ENCODE data around the gene APOL5. TPM values are rescaled to one million over a fixed set of nuclear protein-coding genes. Genes with fewer than 3 reads are reported as not detected.

Gene APOL5
- total RNA-seq, 1 donor from 2014 or later, result not detected

- no peaks in the 10 kb centered on the region for H3K4me1 ChIP-seq
- no peak for DNase-seq (ENCODE audit: low spot score in 2 of 2)
- no peaks in the 10 kb centered on the region for H3K9me3 ChIP-seq
- intact Hi-C loops (cut with DNase I), result no loop called here
- H3K27ac ChIP-seq, result no peak overlapping the region
- no peak for TF ChIP-seq CTCF (IDR thresholded peaks at IDR 0.05)
- no peak overlapping the region for H3K4me3 ChIP-seq
- no peaks in the 10 kb centered on the region for H3K27me3 ChIP-seq
- H3K36me3 ChIP-seq, result no peaks in the 10 kb centered on the region
These were observed 13.6 kb upstream of the APOL5 start for GRCh38 chr22:35703861-35704584.

- TF ChIP-seq CTCF (IDR thresholded peaks at IDR 0.05), result no peak
- Histone ChIP-seq H3K4me1 (no peaks in the 10 kb centered on the region), H3K27me3 (no peaks in the 10 kb centered on the region), H3K36me3 (no peaks in the 10 kb centered on the region), H3K9me3 (no peaks in the 10 kb centered on the region), H3K4me3 (no peak overlapping the region), H3K27ac (no peak overlapping the region)
- DNase-seq (ENCODE audit: low spot score in 2 of 2), result no peak
- intact Hi-C loops (cut with DNase I), result no loop called here
These were observed 12.5 kb upstream of the APOL5 start for GRCh38 chr22:35705141-35705540.

- Histone ChIP-seq H3K4me3 (no peak overlapping the region), H3K4me1 (no peaks in the 10 kb centered on the region), H3K9me3 (no peaks in the 10 kb centered on the region), H3K27ac (no peak overlapping the region), H3K27me3 (no peaks in the 10 kb centered on the region), H3K36me3 (no peaks in the 10 kb centered on the region)
- intact Hi-C loops (cut with DNase I), result no loop called here
- no peak for TF ChIP-seq CTCF (IDR thresholded peaks at IDR 0.05)
- DNase-seq (ENCODE audit: low spot score in 2 of 2), result no peak
These were observed 9.2 kb upstream of the APOL5 start for GRCh38 chr22:35708453-35708852.

- no peaks in the 10 kb centered on the region for H3K4me1 ChIP-seq
- H3K9me3 ChIP-seq, result no peaks in the 10 kb centered on the region
- H3K27ac ChIP-seq, result no peak overlapping the region
- no peaks in the 10 kb centered on the region for H3K27me3 ChIP-seq
- H3K4me3 ChIP-seq, result no peak overlapping the region
- intact Hi-C loops (cut with DNase I), result no loop called here
- no peak for TF ChIP-seq CTCF (IDR thresholded peaks at IDR 0.05)
- no peaks in the 10 kb centered on the region for H3K36me3 ChIP-seq
- no peak for DNase-seq (ENCODE audit: low spot score in 2 of 2)
These were observed 8.8 kb upstream of the APOL5 start for GRCh38 chr22:35708917-35709316.

GRCh38 chr22:35711336-35711735 is 6.3 kb upstream of the APOL5 start:
- H3K27me3 ChIP-seq, result no peaks in the 10 kb centered on the region
- no peaks in the 10 kb centered on the region for H3K36me3 ChIP-seq
- no peaks in the 10 kb centered on the region for H3K9me3 ChIP-seq
- intact Hi-C loops (cut with DNase I), result no loop called here
- H3K4me1 ChIP-seq, result no peaks in the 10 kb centered on the region
- no peak overlapping the region for H3K27ac ChIP-seq
- no peak for TF ChIP-seq CTCF (IDR thresholded peaks at IDR 0.05)
- no peak for DNase-seq (ENCODE audit: low spot score in 2 of 2)
- no peak overlapping the region for H3K4me3 ChIP-seq

GRCh38 chr22:35712672-35713071 is 5.0 kb upstream of the APOL5 start:
- Histone ChIP-seq H3K4me1 (no peaks in the 10 kb centered on the region), H3K4me3 (no peak overlapping the region), H3K9me3 (no peaks in the 10 kb centered on the region), H3K27me3 (no peaks in the 10 kb centered on the region), H3K27ac (no peak overlapping the region), H3K36me3 (no peaks in the 10 kb centered on the region)
- no peak for TF ChIP-seq CTCF (IDR thresholded peaks at IDR 0.05)
- intact Hi-C loops (cut with DNase I), result no loop called here
- no peak for DNase-seq (ENCODE audit: low spot score in 2 of 2)

Measured in ascending aorta (tissue), 2 donors.